Keratinocyte (primary cell): Measurements from ENCODE around the gene GRM7.

Experiments used
- CTCF ChIP-seq, 3 experiments: IDR thresholded peaks in 1 of 3; conservative IDR thresholded peaks in 1 of 3; optimal IDR thresholded peaks in 1 of 3; 2 replicates in 2 of 3; 3 replicates in 1 of 3; pipeline versions ENCODE3 to v1.5.1; 2011; ENCODE audit warnings: low read length in 3 of 3, mild to moderate bottlenecking in 3 of 3, moderate library complexity in 2 of 3, control low read depth in 1 of 3, inconsistent platforms in 1 of 3; ENCODE audit not compliant: insufficient read depth in 2 of 3; ENCODE audit errors: extremely low read depth in 1 of 3
- EZH2 ChIP-seq: IDR thresholded peaks from one replicate; pipeline ENCODE4 v1.6.1; 2012; ENCODE audit warnings: inconsistent platforms, mild to moderate bottlenecking, low read length, moderate library complexity

- TF ChIP-seq EZH2 (no peak), CTCF (optimal IDR thresholded peaks at IDR 0.05 in 1 of 3, IDR thresholded peaks at IDR 0.05 in 1 of 3, conservative IDR thresholded peaks at IDR 0.05 in 1 of 3; ENCODE audit: extremely low read depth in 1 of 3, insufficient read depth in 2 of 3, low read length in 3 of 3) (no peak)
Observed at GRCh38 chr3:7292362-7292761, 431.4 kb downstream of the GRM7 start.
